K562 (cell line): Measurements from ENCODE around the gene TADA1. TPM values are rescaled to one million over a fixed set of nuclear protein-coding genes. Genes with fewer than 3 reads are reported as not detected.

ENCODE experiments used
- ATAC-seq: fragments of 200-7000 bp; cut with Tn5 transposase; 3 replicates; pipeline ENCODE4 v1.9.1; 2020; ENCODE audit warnings: moderate library complexity
- BruUV-seq: library from RNA; stranded (reverse); fragments of 400-500 nt; replicated peaks from 2 replicates; lab custom pipeline; 2021; lab: Mats Ljungman, UMichigan
- CTCF ChIA-PET: fragments of 300-600 bp; formaldehyde crosslinking; extraction: SDS; loops from one replicate; lab custom pipeline; 2021; ENCODE audit warnings: low intra/inter-chr PET ratio; lab: Yijun Ruan, JAX
- POLR2A ChIA-PET: fragments of 300-600, 350-650 bp; sonication (Branson Sonifier 250); formaldehyde crosslinking; extraction: SDS; loops from one replicate; lab custom pipeline; 2021; ENCODE audit warnings: antibody characterized with exemption, inconsistent platforms; lab: Yijun Ruan, JAX
- DNase-seq, 4 experiments: peaks; one replicate each; pipeline versions ENCODE4 v3.0.0 to v3.0.0-alpha.2; 2011 to 2018; ENCODE audit warnings: low spot score in 3 of 4, mixed read lengths in 3 of 4; ENCODE audit errors: extremely low read depth in 1 of 4
- FAIRE-seq: peaks from 2 replicates; lab custom pipeline; 2011; peaks lifted over from hg19 to GRCh38; lab: Jason Lieb, UNC
- H2AFZ ChIP-seq: 2 replicates; pipeline ENCODE4 v1.6.0; 2011; ENCODE audit warnings: low read depth, low read length, control low read depth, inconsistent platforms
- H3K27ac ChIP-seq: fragments of 200-600 bp; 3 replicates; pipeline ENCODE4 v1.8.0; 2011; ENCODE audit warnings: low read depth, mild to moderate bottlenecking, control low read depth, inconsistent platforms, low read length, moderate library complexity, mixed read lengths; ENCODE audit errors: extremely low read depth
- H3K27me3 ChIP-seq, 2 experiments: fragments of 300-600 bp in 1 of 2; 2 replicates in 1 of 2; 3 replicates in 1 of 2; pipeline versions ENCODE4 v1.6.0 to v1.8.0; 2011; ENCODE audit warnings: inconsistent platforms in 2 of 2, low read length in 2 of 2, mild to moderate bottlenecking in 1 of 2, mixed read lengths in 1 of 2, moderate library complexity in 1 of 2; ENCODE audit not compliant: control insufficient read depth in 2 of 2, insufficient read depth in 2 of 2
- H3K36me3 ChIP-seq: fragments of 300-600 bp; 3 replicates; pipeline ENCODE4 v1.8.0; 2011; ENCODE audit warnings: mild to moderate bottlenecking, low read length, inconsistent platforms; ENCODE audit not compliant: control insufficient read depth, insufficient read depth
- H3K4me1 ChIP-seq, 2 experiments: fragments of 200-600 bp in 1 of 2; replicated peaks in 1 of 2; 2 replicates in 1 of 2; 3 replicates in 1 of 2; pipeline versions ENCODE4 v1.5.1 to v1.8.0; 2011; ENCODE audit warnings: inconsistent platforms in 2 of 2, low read length in 2 of 2, mild to moderate bottlenecking in 1 of 2, mixed read lengths in 1 of 2, moderate library complexity in 1 of 2; ENCODE audit not compliant: control insufficient read depth in 2 of 2, insufficient read depth in 2 of 2
- H3K4me2 ChIP-seq: 2 replicates; pipeline ENCODE4 v1.6.1; 2011; ENCODE audit warnings: low read length, control low read depth, inconsistent platforms, mixed read lengths; ENCODE audit not compliant: insufficient read depth
- H3K4me3 ChIP-seq: fragments of 200-600 bp; sonication (generic), shearing (Covaris generic); 2 replicates; pipeline ENCODE4 v1.5.1; 2016; ENCODE audit warnings: control low read depth, inconsistent platforms
- H3K79me2 ChIP-seq: fragments of 200-600 bp; 3 replicates; pipeline ENCODE4 v1.8.0; 2011; ENCODE audit warnings: low read length, inconsistent platforms; ENCODE audit not compliant: control insufficient read depth, insufficient read depth
- H3K9ac ChIP-seq, 2 experiments: 2 replicates each; pipeline versions ENCODE4 v1.6.0 to v1.6.1; 2011; ENCODE audit warnings: low read depth in 2 of 2, low read length in 2 of 2, control low read depth in 1 of 2, inconsistent platforms in 1 of 2, mild to moderate bottlenecking in 1 of 2, mixed read lengths in 1 of 2; ENCODE audit not compliant: insufficient read depth in 1 of 2
- H3K9me1 ChIP-seq: one replicate; pipeline ENCODE4 v1.6.0; 2011; ENCODE audit warnings: inconsistent platforms, mild to moderate bottlenecking, low read length, moderate library complexity; ENCODE audit not compliant: control insufficient read depth, insufficient read depth
- H3K9me3 ChIP-seq: replicated peaks from 2 replicates; pipeline ENCODE4 v1.5.1; 2011; ENCODE audit warnings: low read depth, low read length, inconsistent platforms; ENCODE audit not compliant: control insufficient read depth, insufficient read depth
- H4K20me1 ChIP-seq: replicated peaks from 2 replicates; pipeline ENCODE4 v1.6.1; 2011; ENCODE audit warnings: low read length, inconsistent platforms, mixed read lengths; ENCODE audit not compliant: control insufficient read depth, insufficient read depth
- SRSF1 ChIP-seq: fragments of 200-400 bp; formaldehyde crosslinking; IDR thresholded peaks from 2 replicates; pipeline ENCODE4 v1.6.1; 2017; ENCODE audit warnings: mild to moderate bottlenecking, low read depth, low read length, moderate library complexity
- ZBTB40 ChIP-seq, 2 experiments: fragments of 450-650 bp in 1 of 2; sonication (generic) in 1 of 2; formaldehyde crosslinking in 1 of 2; IDR thresholded peaks; 2 replicates each; pipeline versions ENCODE4 v1.7.1 to v1.9.0; 2016 to 2022; ENCODE audit warnings: inconsistent platforms in 1 of 2, mild to moderate bottlenecking in 1 of 2, missing genetic modification reagents in 1 of 2
- ZNF407 ChIP-seq: fragments of 450-650 bp; IDR thresholded peaks from 2 replicates; pipeline ENCODE4 v1.6.1; 2016; ENCODE audit warnings: low read depth
- WGBS: fragments of 100-300 bp; shearing (Covaris generic); methylation state at CpG from one replicate; pipeline ENCODE4 v1.1.6; 2016; ENCODE audit warnings: low coverage, mixed read lengths; ENCODE audit not compliant: insufficient coverage; ENCODE audit errors: missing lambda C conversion rate; 5-methylcytosine and 5-hydroxymethylcytosine counted together
- in situ Hi-C: fragments of 300-500 bp; cut with MboI; formaldehyde crosslinking; loops from 4 replicates; pipeline ENCODE4 v1.15.0; 2018; ENCODE audit warnings: inconsistent platforms, mixed read lengths
- intact Hi-C: fragments of 100-400 bp; cut with micrococcal nuclease; formaldehyde crosslinking; loops from 2 replicates; pipeline ENCODE4 v1.14.2; 2022
- polyA plus RNA-seq, 8 experiments: library from polyadenylated mRNA; depleted of rRNA in 4 of 8; stranded (reverse) in 5 of 8; unstranded in 3 of 8; fragments of >200 nt; fragmentation: Nextera tagmentation in 2 of 8; fragmentation: Illumina TruSeq in 1 of 8; extraction: Ambion mirVana in 2 of 8; extraction: Trizol in 1 of 8; gene quantifications; 2 replicates each; pipeline versions ENCODE4 v1.2.1 to v1.2.3, GENCODE V29; 2011 to 2014; ENCODE audit warnings: inconsistent platforms in 1 of 8, missing spikeins in 1 of 8
- total RNA-seq, 7 experiments: library from RNA; depleted of rRNA in 6 of 7; stranded (reverse); fragments of >200 nt in 6 of 7; fragmentation: Illumina TruSeq in 2 of 7; extraction: Trizol in 2 of 7; gene quantifications; 2 replicates each; pipeline versions ENCODE4 v1.2.1 to v1.2.3, GENCODE V29; 2011 to 2021; ENCODE audit warnings: low replicate concordance in 1 of 7

Gene TADA1
- total and polyA plus RNA-seq, 9 of the 15 experiments (the other 6 are each of a cell fraction or from before 2014, with no cell fraction given), result 15.9 to 76.5 (median 28.7) TPM

GRCh38 chr1:166884971-166885370 lies 8.9 kb upstream of the TADA1 start:
- 8% methylated on average over 3 of the region's 3 CpGs for WGBS
- CTCF ChIA-PET, result interaction anchor here (1.2 kb wide), 1 partner anchor 175 kb away, joined by 4 read pairs; no protein-coding TSS in a partner anchor
- TF ChIP-seq ZNF407, result no peak
- TF ChIP-seq SRSF1, result no peak
- TF ChIP-seq ZBTB40 (IDR thresholded peaks at IDR 0.05), result no peak
- TF ChIP-seq ZBTB40 (CRISPR knock-in tag; IDR thresholded peaks at IDR 0.05), result no peak

More at GRCh38 chr1:166884971-166885370, 8.9 kb upstream of the TADA1 start:
- BruUV-seq, result no TSS peak
- Histone ChIP-seq H3K4me2 (no peak overlapping the region), H2AFZ (no peak overlapping the region), H3K4me3 (no peak overlapping the region), H3K27ac (no peak overlapping the region), H3K9me3 (no peaks in the 10 kb centered on the region), H3K4me1 (peaks cover 0 to 8% of the 10 kb centered on the region in 2 experiments; a peak in 2 of 5 replicates), H3K27me3 (peaks cover 37 to 44% of the 10 kb centered on the region in 2 experiments), H3K36me3 (no peaks in the 10 kb centered on the region), H4K20me1 (no peaks in the 10 kb centered on the region), H3K9ac (no peak overlapping the region), H3K9me1 (no peaks in the 10 kb centered on the region), H3K79me2 (no peaks in the 10 kb centered on the region)
- FAIRE-seq (no peak), DNase-seq (no peak), ATAC-seq (no peak)
- in situ Hi-C loops (loop anchor here (10.0 kb wide), 1 partner anchor 560 kb away; no protein-coding TSS in a partner anchor), intact Hi-C loops (loop anchor here (2.0 kb wide), 1 partner anchor 174 kb away; no protein-coding TSS in a partner anchor)
- POLR2A ChIA-PET, result interaction anchor here (0.6 to 1.7 kb wide), 2 partner anchors 9 to 1870 kb away, joined by 3 to 4 read pairs; partner anchors contain the start of gene TADA1
